Amniotic epithelial cell (primary cell): ENCODE data around the gene AIFM1.

Experiments
- DNase-seq: peaks from one replicate; pipeline ENCODE4 v3.0.0-alpha.2; 2010; ENCODE audit warnings: low read depth

The AIFM1 gene

GRCh38 chrX:130170752-130171445 lies 5.3 kb upstream of the AIFM1 start:
- peak; percentile 70 for DNase-seq

GRCh38 chrX:130167040-130167439 lies 1.4 kb upstream of the AIFM1 start:
- DNase-seq: no peak

DNA sequence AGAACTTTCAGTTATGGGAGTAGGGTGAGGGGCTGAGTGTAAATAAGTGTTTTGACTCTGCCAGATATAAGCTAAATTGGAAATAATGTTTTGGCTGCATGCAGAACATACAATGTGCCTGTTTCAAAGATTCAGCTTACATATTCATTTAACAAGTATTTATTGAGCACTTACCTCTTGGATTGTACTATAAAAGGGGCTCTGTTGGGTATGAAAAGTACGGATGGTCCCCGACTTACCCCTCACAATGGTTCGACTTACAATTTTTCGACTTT lies 799 bp upstream of the AIFM1 start:
- DNase-seq: no peak

DNA sequence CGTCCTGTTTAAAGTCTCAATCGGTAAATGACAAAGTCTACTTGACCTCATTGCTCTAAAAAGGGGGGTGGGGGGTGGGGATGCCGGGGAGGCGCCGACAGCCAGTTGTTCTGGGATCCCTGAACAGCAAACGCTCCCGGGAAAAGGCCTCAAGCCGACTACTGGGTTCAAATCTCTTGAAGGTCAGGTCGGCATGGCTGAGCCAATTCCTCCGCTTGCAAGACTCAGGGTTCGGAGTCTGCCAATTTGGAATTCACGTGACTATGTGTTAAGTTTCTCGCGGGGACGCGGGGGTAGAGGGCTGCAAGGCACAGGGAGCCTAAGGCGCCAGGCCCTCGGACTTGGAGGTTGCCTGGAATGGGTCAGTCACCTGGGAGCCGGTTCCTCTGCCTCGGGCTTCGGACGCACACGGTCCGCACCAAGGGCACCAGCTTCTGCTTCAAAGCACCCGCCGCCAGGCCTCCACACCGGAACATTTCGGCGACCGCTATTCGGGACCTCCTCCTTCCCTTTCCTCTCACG lies 399 bp downstream of the AIFM1 start:
- peak; percentile 45 for DNase-seq

DNA sequence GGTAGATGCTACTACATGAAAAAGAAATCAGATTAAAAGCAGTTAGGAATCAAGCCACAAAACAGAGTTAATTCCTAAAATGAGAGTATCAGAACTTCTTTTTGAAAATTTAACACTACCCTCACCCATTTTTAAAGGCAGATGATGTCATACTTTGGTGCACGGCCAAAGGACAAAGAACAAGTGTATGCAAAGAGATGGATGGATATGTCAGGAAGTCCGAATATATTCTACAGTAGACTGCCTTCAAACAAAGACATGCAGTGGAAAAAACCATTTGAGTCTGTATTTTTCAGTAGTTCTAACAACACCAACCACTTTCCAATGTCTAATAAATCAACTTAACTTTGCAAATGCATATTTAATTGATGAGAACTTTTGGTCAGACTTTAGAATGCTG lies 2.2 kb downstream of the AIFM1 start:
- no peak for DNase-seq

- no peak for DNase-seq
These were observed 3.4 kb downstream of the AIFM1 start for GRCh38 chrX:130162094-130162735.

DNA sequence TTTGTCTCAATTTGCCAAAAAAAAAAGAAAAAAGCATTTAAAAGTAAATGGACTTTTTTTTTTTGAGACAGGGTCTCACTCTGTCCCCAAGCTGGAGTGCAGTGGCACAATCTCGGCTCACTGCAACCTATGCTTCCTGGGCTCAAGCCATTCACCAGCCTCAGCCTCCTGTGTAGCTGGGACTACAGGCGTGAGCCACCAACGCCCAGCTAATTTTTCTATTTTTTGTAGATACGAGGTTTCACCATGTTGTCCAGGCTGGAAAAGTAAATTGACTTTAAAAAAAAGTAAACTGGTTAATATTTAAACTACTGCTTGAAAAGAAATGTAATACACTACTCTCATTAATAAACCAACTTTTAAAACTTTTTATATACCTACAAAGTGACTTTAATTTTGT lies 5.9 kb downstream of the AIFM1 start:
- DNase-seq: no peak

- no peak for DNase-seq
These were observed 7.3 kb downstream of the AIFM1 start for GRCh38 chrX:130158311-130158710.

DNA sequence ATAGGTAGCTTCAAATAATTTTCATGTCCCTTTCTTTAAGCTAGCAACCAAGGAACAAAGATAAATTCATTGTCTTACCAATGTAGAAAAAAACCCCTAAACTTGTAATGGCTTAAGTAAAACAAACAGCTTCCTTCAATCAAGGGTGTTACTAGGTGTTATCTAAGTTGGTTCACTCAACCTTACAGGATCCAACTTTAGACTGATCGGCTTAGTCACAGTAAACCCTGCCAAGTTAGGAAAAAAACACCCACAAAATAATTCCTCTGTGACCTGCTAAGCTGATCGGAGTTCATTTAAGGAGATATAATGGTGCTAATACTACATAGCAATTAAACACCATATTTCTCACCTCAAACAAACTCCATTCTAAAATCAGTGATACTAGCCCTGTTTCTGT lies 10.1 kb downstream of the AIFM1 start:
- no peak for DNase-seq

GRCh38 chrX:130147631-130148030 lies 18.0 kb downstream of the AIFM1 start:
- DNase-seq: no peak

DNA sequence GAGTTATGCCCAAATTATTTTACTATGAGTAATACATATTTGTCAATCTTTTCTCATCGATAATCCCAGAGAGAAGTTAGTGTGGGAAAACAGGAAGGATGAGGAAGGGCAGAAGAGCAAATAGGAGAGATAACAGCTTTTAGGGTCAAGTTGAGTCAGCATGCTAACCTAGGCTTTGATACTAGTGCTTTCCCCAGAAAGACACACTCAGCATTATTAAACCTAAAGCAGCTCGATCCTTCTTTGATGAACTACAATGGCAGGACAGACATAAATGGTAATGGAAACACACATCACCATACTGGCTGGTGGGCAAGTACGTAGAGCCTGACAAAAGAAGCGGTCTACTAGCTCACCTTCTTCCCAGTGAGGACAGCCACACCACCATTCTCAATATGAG lies 20.5 kb downstream of the AIFM1 start:
- DNase-seq: no peak

GRCh38 chrX:130144509-130144908 lies 21.1 kb downstream of the AIFM1 start:
- DNase-seq: peak; percentile 92

DNA sequence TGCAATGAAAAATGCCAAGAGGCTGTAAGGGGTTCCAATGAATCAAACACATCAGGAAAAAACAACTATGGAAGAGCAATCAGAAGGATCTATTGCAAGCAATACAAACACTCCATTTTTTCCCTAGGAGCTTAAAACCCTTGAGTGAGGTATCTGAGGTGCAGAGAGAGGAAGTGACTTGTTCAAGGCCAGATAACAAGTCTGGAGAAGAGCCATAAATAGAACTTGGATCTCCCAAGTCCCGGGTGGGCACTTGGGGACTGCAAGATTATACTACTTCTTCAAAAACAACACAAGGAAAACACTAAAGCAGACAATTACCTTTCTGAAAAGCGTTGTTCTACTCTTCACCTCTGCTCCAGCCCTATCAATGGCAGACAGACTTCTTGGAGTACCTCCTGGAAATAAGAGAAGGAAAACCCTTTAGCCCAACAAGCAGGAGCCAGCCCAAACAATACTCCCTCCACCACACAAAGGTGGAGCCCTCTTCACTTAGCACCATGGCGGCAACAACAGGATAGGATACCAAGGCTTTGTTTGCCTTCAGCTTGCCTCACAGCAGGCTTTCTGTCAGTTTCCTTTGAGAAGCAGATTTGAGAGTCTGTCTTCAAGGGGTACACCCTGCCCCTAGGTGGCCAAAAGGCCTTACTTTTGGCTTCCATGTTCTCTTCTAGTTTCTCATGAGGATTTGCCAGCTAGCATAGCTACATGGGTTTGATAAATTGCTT lies 26.0 kb downstream of the AIFM1 start:
- DNase-seq: no peak

DNA sequence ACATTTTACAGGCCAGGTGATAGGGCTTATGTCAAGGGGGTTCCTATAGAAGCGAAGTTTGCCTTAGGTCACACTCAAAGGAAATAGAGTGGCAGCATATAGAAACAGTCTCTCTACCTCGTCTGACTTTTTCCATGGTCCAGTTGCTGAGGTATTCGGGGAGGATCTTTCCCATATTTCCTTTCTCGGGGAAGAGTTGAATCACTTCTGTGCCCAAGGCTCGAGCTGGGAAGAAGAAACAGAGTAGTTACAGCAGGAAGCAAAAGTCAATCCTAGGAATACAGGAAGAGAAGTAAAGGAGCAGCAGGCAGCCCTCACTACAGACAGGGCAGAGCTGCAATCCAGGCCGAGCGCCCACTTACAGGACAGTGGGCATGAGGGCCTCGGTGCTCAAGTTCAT lies 28.7 kb downstream of the AIFM1 start:
- no peak for DNase-seq

DNA sequence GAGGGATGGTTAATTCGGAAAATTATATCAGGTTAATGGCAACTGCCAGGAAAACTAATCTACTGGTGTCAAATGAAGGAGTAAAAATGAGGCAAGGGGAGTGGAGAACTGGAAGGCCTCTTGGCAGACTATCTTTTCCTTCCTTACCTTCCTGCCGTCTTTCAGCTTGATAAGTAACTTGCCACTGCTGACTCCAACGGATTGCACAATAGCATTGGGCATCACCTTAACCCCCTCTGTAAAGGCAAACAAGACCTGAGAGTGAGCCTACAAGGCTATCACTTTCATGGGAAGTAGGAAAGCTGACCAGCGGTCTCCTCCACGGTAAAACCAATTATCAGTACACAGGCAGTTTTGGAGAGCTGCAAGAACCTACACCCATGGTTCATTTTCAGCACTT lies 29.1 kb downstream of the AIFM1 start:
- DNase-seq: no peak

- DNase-seq: no peak
These were observed 34.7 kb downstream of the AIFM1 start for GRCh38 chrX:130130990-130131389.

- DNase-seq: peak; percentile 97
These were observed 40.4 kb downstream of the AIFM1 start for GRCh38 chrX:130125091-130125874.

GRCh38 chrX:130124577-130124976 lies 41.1 kb downstream of the AIFM1 start:
- no peak for DNase-seq

- no peak for DNase-seq
These were observed 44.2 kb downstream of the AIFM1 start for GRCh38 chrX:130121505-130121800.

GRCh38 chrX:130120746-130121504 lies 44.7 kb downstream of the AIFM1 start:
- peak; percentile 59 for DNase-seq

DNA sequence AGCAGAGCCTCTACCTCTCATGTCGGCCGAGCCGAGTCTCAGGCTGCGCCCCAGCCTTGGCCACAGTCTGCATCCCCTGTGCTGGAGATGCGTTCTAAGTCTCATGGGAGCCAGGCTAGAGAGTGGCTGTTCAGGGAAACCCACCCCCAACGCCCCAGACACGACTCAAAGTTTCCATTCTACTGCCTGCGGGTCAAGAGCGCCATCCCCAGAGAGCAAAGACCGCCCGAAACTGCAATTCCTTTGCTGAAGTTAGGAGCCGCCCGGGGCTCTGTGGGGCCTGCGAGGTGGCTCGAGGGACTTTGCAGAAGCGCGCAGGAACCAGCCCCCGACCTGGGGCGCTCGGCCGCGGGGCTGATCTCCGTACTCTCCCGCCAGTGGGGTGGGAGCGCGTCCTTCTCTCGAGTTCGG lies 45.3 kb downstream of the AIFM1 start:
- DNase-seq: no peak

GRCh38 chrX:130119312-130119898 lies 46.2 kb downstream of the AIFM1 start:
- DNase-seq: no peak
